PFSK-1 (cell line): ENCODE data around the gene TUNAR.

ENCODE experiments used
- FOXP2 ChIP-seq: optimal IDR thresholded peaks from 2 replicates; pipeline ENCODE3; 2011; ENCODE audit warnings: borderline replicate concordance, control low read depth, inconsistent platforms; ENCODE audit not compliant: insufficient read depth; ENCODE audit errors: extremely low read length, extremely low read depth
- POLR2AphosphoS5 ChIP-seq: IDR thresholded peaks from 2 replicates; pipeline ENCODE4 v1.6.1; 2012; ENCODE audit warnings: low read depth, mild to moderate bottlenecking, control low read depth, low read length, moderate library complexity
- REST ChIP-seq, 2 experiments: IDR thresholded peaks; 2 replicates each; pipeline versions ENCODE4 v1.6.1 to v1.8.0; 2011 to 2012; ENCODE audit warnings: low read depth in 2 of 2, low read length in 2 of 2, control low read depth in 1 of 2, inconsistent platforms in 1 of 2, mild to moderate bottlenecking in 1 of 2, moderate library complexity in 1 of 2; ENCODE audit not compliant: insufficient read depth in 1 of 2
- SIN3A ChIP-seq: IDR thresholded peaks from 2 replicates; pipeline ENCODE4 v1.6.1; 2012; ENCODE audit warnings: mild to moderate bottlenecking, low read length, moderate library complexity, borderline replicate concordance; ENCODE audit not compliant: insufficient read depth
- TAF1 ChIP-seq: IDR thresholded peaks from 2 replicates; pipeline ENCODE4 v1.6.1; 2012; ENCODE audit warnings: low read length, control low read depth, borderline replicate concordance; ENCODE audit not compliant: insufficient read depth

Gene TUNAR

GRCh38 chr14:95850429-95850828 is 26.2 kb upstream of the TUNAR start:
- no peak for TF ChIP-seq SIN3A
- no peak for TF ChIP-seq FOXP2
- TF ChIP-seq POLR2AphosphoS5 = no peak
- no peak for TF ChIP-seq TAF1
- no peak for TF ChIP-seq REST (IDR thresholded peaks at IDR 0.05; ENCODE audit: insufficient read depth in 1 of 2, low read depth in 2 of 2, low read length in 2 of 2)

GRCh38 chr14:95855606-95856005 is 21.0 kb upstream of the TUNAR start:
- no peak for TF ChIP-seq REST (IDR thresholded peaks at IDR 0.05; ENCODE audit: insufficient read depth in 1 of 2, low read depth in 2 of 2, low read length in 2 of 2)
- TF ChIP-seq TAF1 = no peak
- TF ChIP-seq SIN3A = no peak
- no peak for TF ChIP-seq FOXP2
- no peak for TF ChIP-seq POLR2AphosphoS5

- TF ChIP-seq REST (IDR thresholded peaks at IDR 0.05; ENCODE audit: insufficient read depth in 1 of 2, low read depth in 2 of 2, low read length in 2 of 2) = no peak
- TF ChIP-seq POLR2AphosphoS5 = no peak
- TF ChIP-seq SIN3A = no peak
- no peak for TF ChIP-seq FOXP2
- TF ChIP-seq TAF1 = no peak
Observed at GRCh38 chr14:95857275-95857674, 19.4 kb upstream of the TUNAR start.

- TF ChIP-seq FOXP2 = no peak
- no peak for TF ChIP-seq TAF1
- TF ChIP-seq SIN3A = no peak
- no peak for TF ChIP-seq REST (IDR thresholded peaks at IDR 0.05; ENCODE audit: insufficient read depth in 1 of 2, low read depth in 2 of 2, low read length in 2 of 2)
- no peak for TF ChIP-seq POLR2AphosphoS5
Observed at GRCh38 chr14:95858893-95859292, 17.7 kb upstream of the TUNAR start.

- peak; percentile 59 to 91; a peak in 3 of 4 replicates for TF ChIP-seq REST (IDR thresholded peaks at IDR 0.05; ENCODE audit: insufficient read depth in 1 of 2, low read depth in 2 of 2, low read length in 2 of 2)
- no peak for TF ChIP-seq FOXP2
- no peak for TF ChIP-seq POLR2AphosphoS5
- no peak for TF ChIP-seq TAF1
- no peak for TF ChIP-seq SIN3A
Observed at GRCh38 chr14:95862243-95862642, 14.4 kb upstream of the TUNAR start.
